Parathyroid adenoma (tissue), 2 donors: ENCODE data around the gene SNAPC3.
"Not testable (repeated sequence)": the region's sequence is repeated elsewhere in the genome, so short reads cannot be mapped to it uniquely, and the experiment has no call there.

Experiments used
- H2AFZ ChIP-seq: fragments of 300-600 bp; sonication (generic); one replicate; pipeline ENCODE4 v1.7.0; 2017; ENCODE audit warnings: antibody characterized with exemption, mild to moderate bottlenecking
- H3K27ac ChIP-seq: fragments of 300-600 bp; sonication (generic); one replicate; pipeline ENCODE4 v1.7.0; 2017
- H3K27me3 ChIP-seq: fragments of 300-600 bp; sonication (generic); one replicate; pipeline ENCODE4 v1.7.0; 2017; ENCODE audit warnings: low read length; ENCODE audit not compliant: control insufficient read depth, insufficient read depth
- H3K36me3 ChIP-seq: fragments of 300-600 bp; sonication (generic); one replicate; pipeline ENCODE4 v1.7.0; 2017; ENCODE audit warnings: low read length; ENCODE audit not compliant: control insufficient read depth, insufficient read depth
- H3K4me1 ChIP-seq: fragments of 300-600 bp; sonication (generic); one replicate; pipeline ENCODE4 v1.7.0; 2017; ENCODE audit warnings: control low read depth
- H3K4me2 ChIP-seq: fragments of 300-600 bp; sonication (generic); one replicate; pipeline ENCODE4 v1.7.0; 2017; ENCODE audit warnings: low read length
- H3K4me3 ChIP-seq: fragments of 300-600 bp; sonication (generic); one replicate; pipeline ENCODE4 v1.7.0; 2017; ENCODE audit warnings: low read depth, low read length
- H3K79me2 ChIP-seq: fragments of 300-600 bp; sonication (generic); one replicate; pipeline ENCODE4 v1.7.0; 2017; ENCODE audit warnings: control low read depth
- H3K9ac ChIP-seq: fragments of 300-600 bp; sonication (generic); one replicate; pipeline ENCODE4 v1.7.0; 2017; ENCODE audit warnings: mild to moderate bottlenecking
- H3K9me3 ChIP-seq: fragments of 300-600 bp; sonication (generic); one replicate; pipeline ENCODE4 v1.7.0; 2017; ENCODE audit warnings: low read length; ENCODE audit not compliant: control insufficient read depth
- CTCF ChIP-seq: fragments of 300-600 bp; sonication (generic); IDR thresholded peaks from one replicate; pipeline ENCODE4 v1.7.0; 2017; ENCODE audit warnings: antibody characterized with exemption, mild to moderate bottlenecking
- donor health status: primary hyperparathyroidism.

SNAPC3 gene

GRCh38 chr9:15420796-15421195 is 1.9 kb upstream of the SNAPC3 start:
- Histone ChIP-seq H3K9ac (no peak overlapping the region), H3K79me2 (no peaks in the 10 kb centered on the region), H3K9me3 (no peaks in the 10 kb centered on the region), H3K4me1 (no peaks in the 10 kb centered on the region), H2AFZ (no peak overlapping the region), H3K27me3 (no peaks in the 10 kb centered on the region), H3K4me3 (no peak overlapping the region), H3K27ac (no peak overlapping the region), H3K36me3 (no peaks in the 10 kb centered on the region), H3K4me2 (no peak overlapping the region)
- no peak for TF ChIP-seq CTCF

GRCh38 chr9:15421532-15421931 is 1.1 kb upstream of the SNAPC3 start:
- Histone ChIP-seq H3K4me2 (no peak overlapping the region), H2AFZ (peak overlapping the region; percentile 98), H3K36me3 (no peaks in the 10 kb centered on the region), H3K4me3 (no peak overlapping the region), H3K9me3 (no peaks in the 10 kb centered on the region), H3K27me3 (no peaks in the 10 kb centered on the region), H3K79me2 (peaks cover 4% of the 10 kb centered on the region), H3K9ac (no peak overlapping the region), H3K4me1 (no peaks in the 10 kb centered on the region), H3K27ac (no peak overlapping the region)
- TF ChIP-seq CTCF, result no peak

- H3K27me3 ChIP-seq, result no peaks in the 10 kb centered on the region
- no peak for TF ChIP-seq CTCF
- no peak overlapping the region for H3K9ac ChIP-seq
- H3K36me3 ChIP-seq, result no peaks in the 10 kb centered on the region
- H3K4me1 ChIP-seq, result no peaks in the 10 kb centered on the region
- H3K4me2 ChIP-seq, result peak overlapping the region; percentile 63
- no peaks in the 10 kb centered on the region for H3K9me3 ChIP-seq
- H3K79me2 ChIP-seq, result peaks cover 4% of the 10 kb centered on the region
- H2AFZ ChIP-seq, result peak overlapping the region; percentile 98
- peak overlapping the region; percentile 67 for H3K27ac ChIP-seq
- peak overlapping the region; percentile 72 for H3K4me3 ChIP-seq
Observed at GRCh38 chr9:15421990-15422371, 695 bp upstream of the SNAPC3 start.

- TF ChIP-seq CTCF, result no peak
- Histone ChIP-seq H3K9me3 (no peaks in the 10 kb centered on the region), H3K4me1 (no peaks in the 10 kb centered on the region), H2AFZ (peak overlapping the region; percentile 98), H3K9ac (no peak overlapping the region), H3K36me3 (no peaks in the 10 kb centered on the region), H3K27me3 (no peaks in the 10 kb centered on the region), H3K4me3 (peak overlapping the region; percentile 72), H3K79me2 (peaks cover 4% of the 10 kb centered on the region), H3K27ac (peak overlapping the region; percentile 67), H3K4me2 (peak overlapping the region; percentile 62)
Observed at GRCh38 chr9:15423231-15423985, 732 bp downstream of the SNAPC3 start.

GRCh38 chr9:15426019-15426418 is 3.3 kb downstream of the SNAPC3 start:
- no peaks in the 10 kb centered on the region for H3K4me1 ChIP-seq
- no peak overlapping the region for H3K4me2 ChIP-seq
- no peak overlapping the region for H3K9ac ChIP-seq
- H3K27ac ChIP-seq, result no peak overlapping the region
- H3K9me3 ChIP-seq, result no peaks in the 10 kb centered on the region
- no peaks in the 10 kb centered on the region for H3K36me3 ChIP-seq
- H3K4me3 ChIP-seq, result no peak overlapping the region
- no peak overlapping the region for H2AFZ ChIP-seq
- peaks cover 4% of the 10 kb centered on the region for H3K79me2 ChIP-seq
- no peaks in the 10 kb centered on the region for H3K27me3 ChIP-seq
- TF ChIP-seq CTCF, result no peak

- not testable (repeated sequence) for H3K79me2 ChIP-seq, H3K9ac ChIP-seq, H3K27me3 ChIP-seq, H3K36me3 ChIP-seq, H3K4me1 ChIP-seq, H3K9me3 ChIP-seq, H2AFZ ChIP-seq, H3K4me2 ChIP-seq, H3K4me3 ChIP-seq, H3K27ac ChIP-seq
Observed at GRCh38 chr9:15427702-15428101, 5.0 kb downstream of the SNAPC3 start.
